NT2/D1 (cell line): Measurements from ENCODE around the gene TEX101.

ENCODE experiments used
- SUZ12 ChIP-seq: IDR thresholded peaks from 2 replicates; pipeline ENCODE4 v1.6.1; 2011; ENCODE audit not compliant: insufficient read length, insufficient read depth; ENCODE audit errors: extremely low read depth
- YY1 ChIP-seq: IDR thresholded peaks from 2 replicates; pipeline ENCODE4 v1.6.1; 2011; ENCODE audit not compliant: insufficient read length, insufficient read depth
- ZNF274 ChIP-seq: IDR thresholded peaks from 2 replicates; pipeline ENCODE4 v1.6.1; 2011; ENCODE audit warnings: mild to moderate bottlenecking, low read depth, low read length

DNA sequence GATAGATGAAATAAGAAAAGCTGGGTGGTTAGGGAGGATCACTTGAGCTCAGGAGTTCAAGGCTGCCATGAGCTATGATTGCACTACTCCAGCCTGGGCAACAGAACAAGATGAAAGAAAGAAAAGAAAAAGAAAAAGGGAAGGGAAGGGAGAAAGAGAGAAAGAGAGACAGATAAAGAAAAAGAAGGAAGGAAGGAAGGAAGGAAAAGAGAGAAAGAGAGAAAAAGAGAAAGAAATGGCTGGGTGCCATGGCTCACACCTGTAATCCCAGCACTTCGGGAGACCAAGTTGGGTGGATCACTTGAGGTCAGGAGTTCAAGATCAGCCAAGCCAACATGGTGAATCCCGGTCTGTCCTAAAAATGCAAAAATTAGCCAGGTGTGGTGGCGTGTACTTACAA is 21.1 kb downstream of the TEX101 start:
- no peak for TF ChIP-seq SUZ12
- no peak for TF ChIP-seq YY1
- TF ChIP-seq ZNF274: no peak
